HL-60 (cell line): ENCODE measurements around the gene KRTAP3-3.

Source experiments
- DNase-seq, 2 experiments: peaks; one replicate each; pipeline ENCODE4 v3.0.0-alpha.2; 2010 to 2020; ENCODE audit warnings: low read depth in 1 of 2, low spot score in 1 of 2
- H3K27ac ChIP-seq: fragments of 250-450 bp; sonication (Bioruptor Pico); replicated peaks from 2 replicates; pipeline ENCODE4 v1.5.1; 2020; ENCODE audit warnings: mild to moderate bottlenecking, moderate library complexity
- H3K27me3 ChIP-seq: fragments of 250-450 bp; sonication (Bioruptor Pico); 2 replicates; pipeline ENCODE4 v1.5.1; 2021; ENCODE audit warnings: mild to moderate bottlenecking, moderate library complexity; ENCODE audit not compliant: insufficient read depth, poor library complexity, severe bottlenecking
- H3K4me3 ChIP-seq: replicated peaks from 2 replicates; pipeline ENCODE4 v1.5.1; 2011; ENCODE audit warnings: mild to moderate bottlenecking, control low read depth, low read length; ENCODE audit not compliant: insufficient read depth
- CTCF ChIP-seq: IDR thresholded peaks from one replicate; pipeline ENCODE4 v1.5.1; 2011; ENCODE audit warnings: low read length, control low read depth, inconsistent platforms; ENCODE audit not compliant: insufficient read depth
- GABPA ChIP-seq: IDR thresholded peaks from 2 replicates; pipeline ENCODE4 v1.6.1; 2012; ENCODE audit warnings: low read depth
- POLR2AphosphoS5 ChIP-seq: IDR thresholded peaks from 2 replicates; pipeline ENCODE4 v1.6.1; 2012; ENCODE audit warnings: low read depth
- REST ChIP-seq: IDR thresholded peaks from 2 replicates; pipeline ENCODE4 v1.6.1; 2012; ENCODE audit warnings: low read depth; ENCODE audit not compliant: insufficient replicate concordance
- SPI1 ChIP-seq: IDR thresholded peaks from 2 replicates; pipeline ENCODE4 v1.6.1; 2012; ENCODE audit warnings: low read depth, mild to moderate bottlenecking, borderline replicate concordance

The KRTAP3-3 gene

DNA sequence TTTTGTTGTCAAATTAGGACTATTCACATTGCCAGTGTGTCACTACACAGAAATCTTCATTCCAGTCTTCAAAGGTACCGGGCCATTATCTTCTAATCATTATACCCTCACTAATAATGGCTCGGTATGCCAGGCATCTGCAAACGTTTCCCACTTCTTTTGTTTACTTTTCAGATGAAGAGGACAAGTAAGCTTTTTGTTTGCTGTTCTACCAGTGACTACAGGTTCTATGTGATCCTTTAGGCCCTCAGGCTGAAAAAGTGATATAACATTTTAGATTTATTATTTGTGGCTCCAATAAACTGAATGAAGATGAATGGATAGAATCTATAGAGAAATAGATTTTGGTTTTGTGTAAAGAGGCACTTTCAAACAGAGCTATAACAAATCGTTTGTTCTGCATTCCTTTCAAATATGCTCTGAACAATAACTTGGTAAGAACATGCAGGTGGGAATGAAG, 15.4 kb upstream of the KRTAP3-3 start:
- TF ChIP-seq REST (no peak), GABPA (no peak), CTCF (no peak), POLR2AphosphoS5 (no peak), SPI1 (no peak)
- Histone ChIP-seq H3K27ac (no peak overlapping the region), H3K4me3 (no peak overlapping the region), H3K27me3 (peaks cover 2% of the 10 kb centered on the region)
- no peak for DNase-seq

DNA sequence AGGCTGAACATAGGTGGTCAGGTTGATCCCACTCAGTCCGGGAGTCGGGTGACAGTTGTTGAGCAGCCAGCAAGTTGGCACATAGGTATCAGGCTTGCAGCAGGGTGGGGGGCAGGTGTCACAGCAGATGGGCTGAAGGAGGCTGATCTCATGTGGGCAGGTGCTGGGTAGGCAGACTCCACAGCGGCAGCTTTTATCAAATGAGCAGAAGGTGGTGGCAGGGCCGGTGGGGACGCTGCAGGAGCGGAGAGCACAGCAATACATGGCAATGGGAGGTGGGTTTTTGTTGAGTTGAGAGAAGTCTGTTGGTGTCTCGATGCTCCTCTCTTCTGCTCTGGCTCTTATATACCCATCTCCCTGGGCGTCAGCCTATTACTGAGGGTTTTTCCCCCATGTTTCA, 14.8 kb upstream of the KRTAP3-3 start, which contains the start of gene KRTAP3-1:
Gene KRTAP3-1, minus strand, starts transcription at position 318 of the 400 bp plus-strand sequence. Its CDS starts 54 bp downstream, at position 264.
- Histone ChIP-seq H3K27me3 (peaks cover 2% of the 10 kb centered on the region), H3K27ac (no peak within 1 kb of the TSS), H3K4me3 (no peak within 1 kb of the TSS)
- DNase-seq: no peak
- TF ChIP-seq SPI1 (no peak), CTCF (no peak), REST (no peak), GABPA (no peak), POLR2AphosphoS5 (no peak)

- Histone ChIP-seq H3K27ac (no peak overlapping the region), H3K27me3 (peaks cover 4% of the 10 kb centered on the region), H3K4me3 (no peak overlapping the region)
- TF ChIP-seq SPI1: no peak
- no peak for TF ChIP-seq GABPA
- TF ChIP-seq POLR2AphosphoS5: no peak
- no peak for TF ChIP-seq REST
- no peak for TF ChIP-seq CTCF
- DNase-seq: no peak
These were observed 10.4 kb upstream of the KRTAP3-3 start for GRCh38 chr17:41004397-41004796.
